K562 (cell line): ENCODE results near the gene NPAS3. TPM values are rescaled to one million over a fixed set of nuclear protein-coding genes. Genes with fewer than 3 reads are reported as not detected.

Source experiments
- ATAC-seq: fragments of 200-7000 bp; cut with Tn5 transposase; 3 replicates; pipeline ENCODE4 v1.9.1; 2020; ENCODE audit warnings: moderate library complexity
- BruUV-seq: library from RNA; stranded (reverse); fragments of 400-500 nt; replicated peaks from 2 replicates; lab custom pipeline; 2021; lab: Mats Ljungman, UMichigan
- CTCF ChIA-PET: fragments of 300-600 bp; formaldehyde crosslinking; extraction: SDS; loops from one replicate; lab custom pipeline; 2021; ENCODE audit warnings: low intra/inter-chr PET ratio; lab: Yijun Ruan, JAX
- POLR2A ChIA-PET: fragments of 300-600, 350-650 bp; sonication (Branson Sonifier 250); formaldehyde crosslinking; extraction: SDS; loops from one replicate; lab custom pipeline; 2021; ENCODE audit warnings: antibody characterized with exemption, inconsistent platforms; lab: Yijun Ruan, JAX
- DNase-seq, 4 experiments: peaks; one replicate each; pipeline versions ENCODE4 v3.0.0 to v3.0.0-alpha.2; 2011 to 2018; ENCODE audit warnings: low spot score in 3 of 4, mixed read lengths in 3 of 4; ENCODE audit errors: extremely low read depth in 1 of 4
- FAIRE-seq: peaks from 2 replicates; lab custom pipeline; 2011; peaks lifted over from hg19 to GRCh38; lab: Jason Lieb, UNC
- H2AFZ ChIP-seq: 2 replicates; pipeline ENCODE4 v1.6.0; 2011; ENCODE audit warnings: low read depth, low read length, control low read depth, inconsistent platforms
- H3K27ac ChIP-seq: fragments of 200-600 bp; 3 replicates; pipeline ENCODE4 v1.8.0; 2011; ENCODE audit warnings: low read depth, mild to moderate bottlenecking, control low read depth, inconsistent platforms, low read length, moderate library complexity, mixed read lengths; ENCODE audit errors: extremely low read depth
- H3K27me3 ChIP-seq, 2 experiments: fragments of 300-600 bp in 1 of 2; 2 replicates in 1 of 2; 3 replicates in 1 of 2; pipeline versions ENCODE4 v1.6.0 to v1.8.0; 2011; ENCODE audit warnings: inconsistent platforms in 2 of 2, low read length in 2 of 2, mild to moderate bottlenecking in 1 of 2, mixed read lengths in 1 of 2, moderate library complexity in 1 of 2; ENCODE audit not compliant: control insufficient read depth in 2 of 2, insufficient read depth in 2 of 2
- H3K36me3 ChIP-seq: fragments of 300-600 bp; 3 replicates; pipeline ENCODE4 v1.8.0; 2011; ENCODE audit warnings: mild to moderate bottlenecking, low read length, inconsistent platforms; ENCODE audit not compliant: control insufficient read depth, insufficient read depth
- H3K4me1 ChIP-seq, 2 experiments: fragments of 200-600 bp in 1 of 2; replicated peaks in 1 of 2; 2 replicates in 1 of 2; 3 replicates in 1 of 2; pipeline versions ENCODE4 v1.5.1 to v1.8.0; 2011; ENCODE audit warnings: inconsistent platforms in 2 of 2, low read length in 2 of 2, mild to moderate bottlenecking in 1 of 2, mixed read lengths in 1 of 2, moderate library complexity in 1 of 2; ENCODE audit not compliant: control insufficient read depth in 2 of 2, insufficient read depth in 2 of 2
- H3K4me2 ChIP-seq: 2 replicates; pipeline ENCODE4 v1.6.1; 2011; ENCODE audit warnings: low read length, control low read depth, inconsistent platforms, mixed read lengths; ENCODE audit not compliant: insufficient read depth
- H3K4me3 ChIP-seq: fragments of 200-600 bp; sonication (generic), shearing (Covaris generic); 2 replicates; pipeline ENCODE4 v1.5.1; 2016; ENCODE audit warnings: control low read depth, inconsistent platforms
- H3K79me2 ChIP-seq: fragments of 200-600 bp; 3 replicates; pipeline ENCODE4 v1.8.0; 2011; ENCODE audit warnings: low read length, inconsistent platforms; ENCODE audit not compliant: control insufficient read depth, insufficient read depth
- H3K9ac ChIP-seq, 2 experiments: 2 replicates each; pipeline versions ENCODE4 v1.6.0 to v1.6.1; 2011; ENCODE audit warnings: low read depth in 2 of 2, low read length in 2 of 2, control low read depth in 1 of 2, inconsistent platforms in 1 of 2, mild to moderate bottlenecking in 1 of 2, mixed read lengths in 1 of 2; ENCODE audit not compliant: insufficient read depth in 1 of 2
- H3K9me1 ChIP-seq: one replicate; pipeline ENCODE4 v1.6.0; 2011; ENCODE audit warnings: inconsistent platforms, mild to moderate bottlenecking, low read length, moderate library complexity; ENCODE audit not compliant: control insufficient read depth, insufficient read depth
- H3K9me3 ChIP-seq: replicated peaks from 2 replicates; pipeline ENCODE4 v1.5.1; 2011; ENCODE audit warnings: low read depth, low read length, inconsistent platforms; ENCODE audit not compliant: control insufficient read depth, insufficient read depth
- H4K20me1 ChIP-seq: replicated peaks from 2 replicates; pipeline ENCODE4 v1.6.1; 2011; ENCODE audit warnings: low read length, inconsistent platforms, mixed read lengths; ENCODE audit not compliant: control insufficient read depth, insufficient read depth
- BCOR ChIP-seq: fragments of 450-650 bp; IDR thresholded peaks from 2 replicates; pipeline ENCODE4 v1.6.1; 2016
- CHD4 ChIP-seq: fragments of 200-600 bp; sonication (generic); IDR thresholded peaks from 3 replicates; pipeline ENCODE4 v1.6.1; 2012; ENCODE audit warnings: low read depth, mild to moderate bottlenecking, mixed read lengths, low read length, inconsistent platforms; ENCODE audit not compliant: insufficient read depth, insufficient replicate concordance, poor library complexity, severe bottlenecking
- FOXM1 ChIP-seq, 2 experiments: fragments of 450-650 bp in 1 of 2; sonication (generic) in 1 of 2; formaldehyde crosslinking in 1 of 2; IDR thresholded peaks; 2 replicates each; pipeline versions ENCODE4 v1.6.1 to v1.9.0; 2017 to 2022; ENCODE audit warnings: low read depth in 2 of 2, mild to moderate bottlenecking in 2 of 2, missing genetic modification reagents in 1 of 2, moderate library complexity in 1 of 2
- HNRNPUL1 ChIP-seq: fragments of 200-400 bp; formaldehyde crosslinking; IDR thresholded peaks from 2 replicates; pipeline ENCODE4 v1.6.1; 2017; ENCODE audit warnings: low read length
- ILF3 ChIP-seq: fragments of 450-650 bp; IDR thresholded peaks from 2 replicates; pipeline ENCODE4 v1.6.1; 2018; ENCODE audit warnings: antibody characterized with exemption, mild to moderate bottlenecking, moderate library complexity, borderline replicate concordance
- KAT8 ChIP-seq: fragments of 450-650 bp; IDR thresholded peaks from 2 replicates; pipeline ENCODE4 v1.6.1; 2016; ENCODE audit warnings: low read depth, mild to moderate bottlenecking
- RBM17 ChIP-seq: fragments of 200-400 bp; formaldehyde crosslinking; IDR thresholded peaks from 2 replicates; pipeline ENCODE4 v1.6.1; 2017; ENCODE audit warnings: low read depth, mild to moderate bottlenecking, low read length, borderline replicate concordance
- RFX5 ChIP-seq: IDR thresholded peaks from 2 replicates; pipeline ENCODE4 v1.6.1; 2011; ENCODE audit warnings: low read depth, mild to moderate bottlenecking, improper control_type of control experiment, low read length
- SMAD2 ChIP-seq: fragments of 150-350 bp; IDR thresholded peaks from 2 replicates; pipeline ENCODE4 v1.6.1; 2014; ENCODE audit warnings: low read depth, mild to moderate bottlenecking, low read length
- TAF15 ChIP-seq: fragments of 200-400 bp; formaldehyde crosslinking; IDR thresholded peaks from 2 replicates; pipeline ENCODE4 v1.6.1; 2017; ENCODE audit warnings: mild to moderate bottlenecking, low read depth, low read length, moderate library complexity
- ZNF316 ChIP-seq: fragments of 450-650 bp; IDR thresholded peaks from 2 replicates; pipeline ENCODE4 v1.6.1; 2016
- ZNF444 ChIP-seq: fragments of 250-450 bp; sonication (Bioruptor Pico); IDR thresholded peaks from 2 replicates; pipeline ENCODE4 v1.4.0; 2020; ENCODE audit warnings: mild to moderate bottlenecking, moderate library complexity
- WGBS: fragments of 100-300 bp; shearing (Covaris generic); methylation state at CpG from one replicate; pipeline ENCODE4 v1.1.6; 2016; ENCODE audit warnings: low coverage, mixed read lengths; ENCODE audit not compliant: insufficient coverage; ENCODE audit errors: missing lambda C conversion rate; 5-methylcytosine and 5-hydroxymethylcytosine counted together
- in situ Hi-C: fragments of 300-500 bp; cut with MboI; formaldehyde crosslinking; loops from 4 replicates; pipeline ENCODE4 v1.15.0; 2018; ENCODE audit warnings: inconsistent platforms, mixed read lengths
- intact Hi-C: fragments of 100-400 bp; cut with micrococcal nuclease; formaldehyde crosslinking; loops from 2 replicates; pipeline ENCODE4 v1.14.2; 2022
- polyA plus RNA-seq, 8 experiments: library from polyadenylated mRNA; depleted of rRNA in 4 of 8; stranded (reverse) in 5 of 8; unstranded in 3 of 8; fragments of >200 nt; fragmentation: Nextera tagmentation in 2 of 8; fragmentation: Illumina TruSeq in 1 of 8; extraction: Ambion mirVana in 2 of 8; extraction: Trizol in 1 of 8; gene quantifications; 2 replicates each; pipeline versions ENCODE4 v1.2.1 to v1.2.3, GENCODE V29; 2011 to 2014; ENCODE audit warnings: inconsistent platforms in 1 of 8, missing spikeins in 1 of 8
- total RNA-seq, 7 experiments: library from RNA; depleted of rRNA in 6 of 7; stranded (reverse); fragments of >200 nt in 6 of 7; fragmentation: Illumina TruSeq in 2 of 7; extraction: Trizol in 2 of 7; gene quantifications; 2 replicates each; pipeline versions ENCODE4 v1.2.1 to v1.2.3, GENCODE V29; 2011 to 2021; ENCODE audit warnings: low replicate concordance in 1 of 7
- TF ChIP-seq, protein P1 (sequence below): sonication (generic); formaldehyde crosslinking; IDR thresholded peaks from 2 replicates; pipeline ENCODE4 v1.5.0; 2020; ENCODE audit warnings: missing genetic modification reagents
- TF ChIP-seq, protein P2 (sequence below), 2 experiments: fragments of 450-650 bp; conservative IDR thresholded peaks; 2 replicates each; pipeline ENCODE4 v1.6.1; 2017; ENCODE audit warnings: mild to moderate bottlenecking in 2 of 2, moderate library complexity in 2 of 2

Gene NPAS3
- total and polyA plus RNA-seq, 9 of the 15 experiments (the other 6 are each of a cell fraction or from before 2014, with no cell fraction given), result 0.04 TPM; not detected in 8

DNA sequence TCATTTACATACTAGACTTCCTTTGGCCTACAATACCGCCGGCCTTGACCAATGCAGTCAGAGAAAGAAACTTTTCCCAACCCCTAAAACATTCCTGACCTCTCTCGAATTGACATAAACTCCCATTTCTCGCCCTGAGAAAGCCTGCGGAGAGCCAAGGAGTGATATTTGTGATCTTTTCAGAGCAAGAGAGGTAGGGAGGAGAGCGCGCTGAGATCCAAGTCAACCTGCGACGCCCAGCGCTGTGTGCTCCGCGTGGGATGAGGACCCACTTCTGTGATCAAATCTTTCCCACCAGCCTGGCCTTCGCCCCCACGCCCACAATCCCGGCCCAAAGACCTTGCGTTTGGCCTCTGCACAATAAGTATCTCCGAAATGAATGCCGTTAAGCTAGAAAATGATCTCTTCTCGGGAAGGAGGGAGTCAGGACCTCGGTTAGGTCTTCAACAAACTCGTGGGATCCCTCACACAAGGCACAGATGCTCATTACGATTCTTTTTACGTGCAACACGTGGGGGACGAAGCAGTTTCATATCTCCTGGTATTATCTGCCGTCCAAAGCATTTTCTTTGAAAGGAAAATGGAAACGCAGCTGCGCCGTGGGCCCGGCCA lies 6.3 kb upstream of the NPAS3 start:
- no peak overlapping the region for H3K4me3 ChIP-seq
- intact Hi-C loops (no loop called here), in situ Hi-C loops (no loop called here)
- DNase-seq, result no peak
- WGBS, result 3% methylated on average over 18 of the region's 30 CpGs
- no peaks in the 10 kb centered on the region for H3K9me1 ChIP-seq
- H3K9ac ChIP-seq, result no peak overlapping the region
- no peaks in the 10 kb centered on the region for H3K4me1 ChIP-seq
- no peaks in the 10 kb centered on the region for H3K79me2 ChIP-seq
- TF ChIP-seq HNRNPUL1 (no peak), ZNF444 (CRISPR knock-in tag) (no peak), RBM17 (no peak), ZNF316 (no peak), TAF15 (no peak), RFX5 (no peak), CHD4 (no peak), KAT8 (no peak), BCOR (no peak), FOXM1 (IDR thresholded peaks at IDR 0.05; ENCODE audit: low read depth) (no peak), FOXM1 (CRISPR knock-in tag; IDR thresholded peaks at IDR 0.05; ENCODE audit: low read depth) (no peak), ILF3 (no peak), SMAD2 (no peak)
- TF ChIP-seq, protein P1, sequence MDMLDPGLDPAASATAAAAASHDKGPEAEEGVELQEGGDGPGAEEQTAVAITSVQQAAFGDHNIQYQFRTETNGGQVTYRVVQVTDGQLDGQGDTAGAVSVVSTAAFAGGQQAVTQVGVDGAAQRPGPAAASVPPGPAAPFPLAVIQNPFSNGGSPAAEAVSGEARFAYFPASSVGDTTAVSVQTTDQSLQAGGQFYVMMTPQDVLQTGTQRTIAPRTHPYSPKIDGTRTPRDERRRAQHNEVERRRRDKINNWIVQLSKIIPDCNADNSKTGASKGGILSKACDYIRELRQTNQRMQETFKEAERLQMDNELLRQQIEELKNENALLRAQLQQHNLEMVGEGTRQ (CRISPR knock-in tag), result no peak
- TF ChIP-seq, protein P2, sequence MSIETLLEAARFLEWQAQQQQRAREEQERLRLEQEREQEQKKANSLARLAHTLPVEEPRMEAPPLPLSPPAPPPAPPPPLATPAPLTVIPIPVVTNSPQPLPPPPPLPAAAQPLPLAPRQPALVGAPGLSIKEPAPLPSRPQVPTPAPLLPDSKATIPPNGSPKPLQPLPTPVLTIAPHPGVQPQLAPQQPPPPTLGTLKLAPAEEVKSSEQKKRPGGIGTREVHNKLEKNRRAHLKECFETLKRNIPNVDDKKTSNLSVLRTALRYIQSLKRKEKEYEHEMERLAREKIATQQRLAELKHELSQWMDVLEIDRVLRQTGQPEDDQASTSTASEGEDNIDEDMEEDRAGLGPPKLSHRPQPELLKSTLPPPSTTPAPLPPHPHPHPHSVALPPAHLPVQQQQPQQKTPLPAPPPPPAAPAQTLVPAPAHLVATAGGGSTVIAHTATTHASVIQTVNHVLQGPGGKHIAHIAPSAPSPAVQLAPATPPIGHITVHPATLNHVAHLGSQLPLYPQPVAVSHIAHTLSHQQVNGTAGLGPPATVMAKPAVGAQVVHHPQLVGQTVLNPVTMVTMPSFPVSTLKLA (conservative IDR thresholded peaks at IDR 0.05), result no peak
- no peak for FAIRE-seq
- ChIA-PET CTCF (no interaction called here), POLR2A (no interaction called here)
- BruUV-seq, result no TSS peak
- no peak overlapping the region for H3K4me2 ChIP-seq
- H3K36me3 ChIP-seq, result no peaks in the 10 kb centered on the region
- peaks cover 0 to 16% of the 10 kb centered on the region in 2 experiments; a peak in 2 of 5 replicates for H3K27me3 ChIP-seq
- no peaks in the 10 kb centered on the region for H3K9me3 ChIP-seq
- ATAC-seq, result no peak
- H3K27ac ChIP-seq, result no peak overlapping the region
- no peaks in the 10 kb centered on the region for H4K20me1 ChIP-seq
- H2AFZ ChIP-seq, result no peak overlapping the region
